HepG2 (cell line): ENCODE results near the gene STMN3. TPM values are rescaled to one million over a fixed set of nuclear protein-coding genes. Genes with fewer than 3 reads are reported as not detected.
A peak's percentile ranks its signal among the peaks of the same experiment; 100 is the strongest.

Experiments
- ATAC-seq: fragments of 200-7000 bp; cut with Tn5 transposase; 3 replicates; pipeline ENCODE4 v1.9.1; 2020; ENCODE audit warnings: mild to moderate bottlenecking, moderate library complexity
- BruUV-seq: library from RNA; stranded (reverse); fragments of 400-500 nt; replicated peaks from 2 replicates; lab custom pipeline; 2021; lab: Mats Ljungman, UMichigan
- CTCF ChIA-PET: fragments of 300-600 bp; formaldehyde crosslinking; extraction: SDS; loops from one replicate; lab custom pipeline; 2021; ENCODE audit warnings: low total read pairs, inconsistent platforms, low intra/inter-chr PET ratio; lab: Yijun Ruan, JAX
- POLR2A ChIA-PET: fragments of 350-600 bp; sonication (Branson Sonifier 250); formaldehyde crosslinking; loops from one replicate; lab custom pipeline; 2020; ENCODE audit warnings: antibody characterized with exemption, inconsistent platforms; lab: Yijun Ruan, JAX
- DNase-seq: peaks from one replicate; pipeline ENCODE4 v3.0.0-alpha.2; 2015; ENCODE audit warnings: low spot score
- FAIRE-seq: peaks from 3 replicates; lab custom pipeline; 2011; peaks lifted over from hg19 to GRCh38; lab: Jason Lieb, UNC
- H2AFZ ChIP-seq: one replicate; pipeline ENCODE4 v1.6.1; 2011; ENCODE audit warnings: low read length, inconsistent platforms
- H3K27ac ChIP-seq: fragments of 300-600 bp; 3 replicates; pipeline ENCODE4 v1.8.0; 2011; ENCODE audit warnings: mixed run types, mild to moderate bottlenecking, mixed read lengths, low read length, inconsistent platforms; ENCODE audit not compliant: insufficient read depth; ENCODE audit errors: extremely low read length
- H3K27me3 ChIP-seq, 2 experiments: fragments of 200-600 bp in 1 of 2; 2 replicates in 1 of 2; 3 replicates in 1 of 2; pipeline versions ENCODE4 v1.6.0 to v1.8.0; 2011; ENCODE audit warnings: low read length in 2 of 2, mild to moderate bottlenecking in 2 of 2, moderate library complexity in 2 of 2, inconsistent platforms in 1 of 2; ENCODE audit not compliant: insufficient read depth in 2 of 2, control insufficient read depth in 1 of 2
- H3K36me3 ChIP-seq, 2 experiments: fragments of 200-600 bp in 1 of 2; replicated peaks in 1 of 2; 2 replicates in 1 of 2; 3 replicates in 1 of 2; pipeline versions ENCODE4 v1.5.1 to v1.8.0; 2011; ENCODE audit warnings: low read length in 2 of 2, inconsistent platforms in 1 of 2; ENCODE audit not compliant: insufficient read depth in 2 of 2, control insufficient read depth in 1 of 2
- H3K4me1 ChIP-seq: 2 replicates; pipeline ENCODE4 v1.5.1; 2012; ENCODE audit warnings: low read length, inconsistent platforms; ENCODE audit not compliant: insufficient read depth
- H3K4me2 ChIP-seq: 2 replicates; pipeline ENCODE4 v1.6.0; 2011; ENCODE audit warnings: low read depth, low read length, inconsistent platforms
- H3K4me3 ChIP-seq, 3 experiments: fragments of 200-600 bp in 1 of 3; sonication (generic), shearing (Covaris generic) in 1 of 3; replicated peaks in 1 of 3; 2 replicates each; pipeline ENCODE4 v1.5.1; 2011 to 2016; ENCODE audit warnings: low read length in 3 of 3, inconsistent platforms in 2 of 3, low read depth in 2 of 3, mild to moderate bottlenecking in 2 of 3, control low read depth in 1 of 3, mixed read lengths in 1 of 3; ENCODE audit not compliant: insufficient read depth in 1 of 3
- H3K79me2 ChIP-seq: one replicate; pipeline ENCODE4 v1.6.1; 2011; ENCODE audit warnings: low read length, inconsistent platforms; ENCODE audit not compliant: insufficient read depth
- H3K9ac ChIP-seq: 2 replicates; pipeline ENCODE4 v1.6.0; 2011; ENCODE audit warnings: mild to moderate bottlenecking, low read depth, low read length, inconsistent platforms; ENCODE audit not compliant: insufficient read depth
- H3K9me3 ChIP-seq: 2 replicates; pipeline ENCODE4 v1.5.1; 2012; ENCODE audit warnings: mild to moderate bottlenecking, low read length
- H4K20me1 ChIP-seq: 2 replicates; pipeline ENCODE4 v1.6.0; 2011; ENCODE audit warnings: inconsistent platforms, mild to moderate bottlenecking, low read length, moderate library complexity; ENCODE audit not compliant: insufficient read depth
- AGO1 ChIP-seq: fragments of 200-400 bp; formaldehyde crosslinking; IDR thresholded peaks from 2 replicates; pipeline ENCODE4 v1.6.1; 2017; ENCODE audit warnings: mild to moderate bottlenecking, low read depth, low read length, moderate library complexity; ENCODE audit not compliant: poor library complexity, severe bottlenecking
- AGO2 ChIP-seq: fragments of 200-400 bp; formaldehyde crosslinking; optimal IDR thresholded peaks from 2 replicates; pipeline ENCODE3; 2017; ENCODE audit warnings: mild to moderate bottlenecking, low read depth, low read length, moderate library complexity
- AKAP8 ChIP-seq: sonication (generic); formaldehyde crosslinking; IDR thresholded peaks from 2 replicates; pipeline ENCODE4 v1.5.1; 2020; ENCODE audit warnings: mild to moderate bottlenecking, missing genetic modification reagents
- HNRNPK ChIP-seq: fragments of 200-400 bp; formaldehyde crosslinking; IDR thresholded peaks from 2 replicates; pipeline ENCODE4 v1.6.1; 2018; ENCODE audit warnings: low read length, low read depth, moderate library complexity, mild to moderate bottlenecking; ENCODE audit not compliant: poor library complexity, severe bottlenecking
- HNRNPLL ChIP-seq: fragments of 200-400 bp; formaldehyde crosslinking; IDR thresholded peaks from 2 replicates; pipeline ENCODE4 v1.6.1; 2017; ENCODE audit warnings: mild to moderate bottlenecking, low read depth, low read length; ENCODE audit not compliant: poor library complexity, severe bottlenecking
- KDM4B ChIP-seq: sonication (generic); formaldehyde crosslinking; IDR thresholded peaks from 2 replicates; pipeline ENCODE4 v1.4.0; 2020; ENCODE audit warnings: missing genetic modification reagents
- MTA3 ChIP-seq: sonication (generic); formaldehyde crosslinking; IDR thresholded peaks from 2 replicates; pipeline ENCODE4 v1.4.0; 2020; ENCODE audit warnings: missing genetic modification reagents
- NFRKB ChIP-seq: fragments of 450-650 bp; IDR thresholded peaks from 2 replicates; pipeline ENCODE4 v1.6.1; 2017
- POLR2A ChIP-seq, 2 experiments: IDR thresholded peaks; 2 replicates each; pipeline ENCODE4 v1.6.1; 2011; ENCODE audit warnings: low read depth in 2 of 2, low read length in 2 of 2, mild to moderate bottlenecking in 1 of 2, moderate library complexity in 1 of 2; ENCODE audit not compliant: insufficient read depth in 1 of 2
- PTBP1 ChIP-seq: fragments of 200-400 bp; formaldehyde crosslinking; IDR thresholded peaks from 2 replicates; pipeline ENCODE4 v1.6.1; 2018; ENCODE audit warnings: low read length, low read depth; ENCODE audit not compliant: poor library complexity, severe bottlenecking
- RCOR2 ChIP-seq: IDR thresholded peaks from 2 replicates; pipeline ENCODE4 v1.6.1; 2016; ENCODE audit warnings: missing biosample characterization, missing genetic modification reagents
- SRSF1 ChIP-seq: fragments of 200-400 bp; formaldehyde crosslinking; optimal IDR thresholded peaks from 2 replicates; pipeline ENCODE3; 2017; ENCODE audit warnings: mild to moderate bottlenecking, low read depth, low read length, moderate library complexity
- TARDBP ChIP-seq: sonication (generic); formaldehyde crosslinking; IDR thresholded peaks from 2 replicates; pipeline ENCODE4 v1.8.0; 2022; ENCODE audit warnings: mild to moderate bottlenecking, missing genetic modification reagents
- ZNF232 ChIP-seq: sonication (generic); formaldehyde crosslinking; IDR thresholded peaks from 2 replicates; pipeline ENCODE4 v1.4.0; 2020; ENCODE audit warnings: missing genetic modification reagents, borderline replicate concordance
- ZNF543 ChIP-seq: sonication (generic); formaldehyde crosslinking; IDR thresholded peaks from 2 replicates; pipeline ENCODE4 v1.4.0; 2020; ENCODE audit warnings: mild to moderate bottlenecking, missing genetic modification reagents
- ZNF557 ChIP-seq: sonication (generic); formaldehyde crosslinking; IDR thresholded peaks from 2 replicates; pipeline ENCODE4 v1.4.0; 2020; ENCODE audit warnings: missing genetic modification reagents
- ZNF674 ChIP-seq: sonication (generic); formaldehyde crosslinking; IDR thresholded peaks from 2 replicates; pipeline ENCODE4 v1.5.0; 2020; ENCODE audit warnings: low read depth, mild to moderate bottlenecking, missing genetic modification reagents
- ZNF720 ChIP-seq: sonication (generic); formaldehyde crosslinking; IDR thresholded peaks from 2 replicates; pipeline ENCODE4 v1.4.0; 2020; ENCODE audit warnings: missing genetic modification reagents
- ZNF768 ChIP-seq: sonication (generic); formaldehyde crosslinking; IDR thresholded peaks from 2 replicates; pipeline ENCODE4 v1.4.0; 2020; ENCODE audit warnings: missing genetic modification reagents
- WGBS: methylation state at CpG from one replicate; pipeline ENCODE4 v1.1.6; 2017; ENCODE audit warnings: low lambda C conversion rate; 5-methylcytosine and 5-hydroxymethylcytosine counted together
- in situ Hi-C: cut with HindIII; loops from 2 replicates; pipeline ENCODE4 v1.10.0; 2017; ENCODE audit warnings: low pct_unique_long_range_greater_than_20kb; ENCODE audit not compliant: extremely low pct_ligation_motif_present
- intact Hi-C: fragments of 100-400 bp; cut with micrococcal nuclease; formaldehyde crosslinking; loops from one replicate; pipeline ENCODE4 v1.10.0; 2022; ENCODE audit not compliant: unreplicated experiment
- polyA plus RNA-seq, 8 experiments: library from polyadenylated mRNA; depleted of rRNA in 3 of 8; stranded (reverse) in 7 of 8; unstranded in 1 of 8; fragments of >200 nt; fragmentation: Illumina TruSeq in 4 of 8; extraction: Trizol in 4 of 8; gene quantifications; 2 replicates each; pipeline versions ENCODE4 v1.2.1 to v1.2.3, GENCODE V29; 2011 to 2016; ENCODE audit warnings: low read depth in 4 of 8, missing spikeins in 1 of 8, mixed read lengths in 1 of 8; ENCODE audit not compliant: insufficient read depth in 1 of 8
- total RNA-seq, 5 experiments: library from RNA; depleted of rRNA; stranded (reverse); fragments of >200 nt; fragmentation: Illumina TruSeq; extraction: Trizol; gene quantifications; 2 replicates each; pipeline ENCODE4 v1.2.3, GENCODE V29; 2016; ENCODE audit warnings: low read depth in 1 of 5
- TF ChIP-seq, protein P1 (sequence below), 2 experiments: sonication (generic) in 1 of 2; formaldehyde crosslinking in 1 of 2; IDR thresholded peaks; 2 replicates each; pipeline versions ENCODE4 v1.5.1 to v1.6.1; 2011 to 2020; ENCODE audit warnings: borderline replicate concordance in 1 of 2, low read depth in 1 of 2, low read length in 1 of 2, mild to moderate bottlenecking in 1 of 2, missing genetic modification reagents in 1 of 2, moderate library complexity in 1 of 2
- TF ChIP-seq, protein P2 (sequence below): sonication (generic); formaldehyde crosslinking; IDR thresholded peaks from 2 replicates; pipeline ENCODE4 v1.4.0; 2020; ENCODE audit warnings: missing genetic modification reagents

Gene STMN3
- total and polyA plus RNA-seq, 2 of the 13 experiments (the other 11 are each of a cell fraction or from before 2014, with no cell fraction given), result 21.0 to 48.3 TPM

DNA sequence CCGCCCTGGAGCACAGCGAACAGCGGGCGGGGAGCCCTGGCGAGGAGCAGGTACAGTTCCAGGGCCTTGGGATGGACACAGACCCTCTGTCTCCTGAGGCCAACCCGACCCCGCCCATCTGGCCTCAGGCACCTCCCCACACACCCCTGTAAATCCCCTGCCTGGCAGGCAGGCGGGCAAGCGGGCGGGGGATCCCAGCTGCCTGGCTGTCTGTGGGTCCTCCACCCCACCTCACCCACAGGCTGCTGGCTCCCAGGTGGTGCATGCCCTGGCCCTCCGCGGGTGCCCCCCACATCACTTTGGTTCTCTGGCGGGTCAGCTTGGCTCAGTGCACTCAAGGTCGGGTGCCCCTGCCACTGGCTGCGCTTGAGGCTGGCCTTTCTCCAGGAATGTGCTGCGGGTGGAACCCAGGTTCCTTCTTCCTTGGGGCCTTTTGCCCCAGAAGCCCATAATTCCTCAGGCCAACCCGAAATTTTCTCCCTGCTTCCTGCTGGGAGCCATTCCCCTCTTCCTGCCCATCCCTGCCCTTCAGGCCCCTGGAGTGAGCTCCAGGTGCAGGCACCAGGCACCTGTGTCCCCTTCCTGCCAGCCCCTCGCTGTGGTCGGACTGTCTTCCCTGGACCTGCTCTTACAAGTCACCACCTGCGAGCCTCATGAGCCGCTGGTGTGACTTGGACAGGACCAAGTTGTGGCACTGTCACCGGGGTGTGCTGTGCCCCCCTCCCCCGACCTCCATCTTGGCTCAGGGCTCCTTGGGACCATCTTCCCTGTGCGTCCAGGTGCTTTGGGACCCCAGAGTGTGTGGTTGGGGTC lies 37.9 kb upstream of the STMN3 start:
- no TSS peak for BruUV-seq
- no peaks in the 10 kb centered on the region for H3K27me3 ChIP-seq
- peaks cover 3% of the 10 kb centered on the region; the same call in 1 of the 2 replicates for H3K4me1 ChIP-seq
- in situ Hi-C loops, result no loop called here
- peaks cover 3 to 4% of the 10 kb centered on the region in 2 experiments; a peak in 3 of 5 replicates for H3K36me3 ChIP-seq
- no peak overlapping the region for H2AFZ ChIP-seq
- no peaks in the 10 kb centered on the region for H3K79me2 ChIP-seq
- DNase-seq (no peak), ATAC-seq (no peak), FAIRE-seq (no peak)
- H3K4me3 ChIP-seq, result no peak overlapping the region
- WGBS, result 91% methylated on average over 19 of the region's 24 CpGs
- H3K9me3 ChIP-seq, result no peaks in the 10 kb centered on the region
- ChIA-PET POLR2A (no interaction called here), CTCF (no interaction called here)
- H3K4me2 ChIP-seq, result no peak overlapping the region
- H4K20me1 ChIP-seq, result no peaks in the 10 kb centered on the region; the same call in 1 of the 2 replicates
- intact Hi-C loops, result no loop called here
- H3K9ac ChIP-seq, result no peak overlapping the region
- H3K27ac ChIP-seq, result no peak overlapping the region
- TF ChIP-seq HNRNPK (no peak), AGO1 (peak; percentile 93), RCOR2 (CRISPR knock-in tag) (no peak), AGO2 (peak; percentile 80), AKAP8 (CRISPR knock-in tag) (no peak), NFRKB (no peak), KDM4B (CRISPR knock-in tag) (no peak), MTA3 (no peak), TARDBP (CRISPR knock-in tag) (no peak), HNRNPLL (peak; percentile 23), ZNF543 (CRISPR knock-in tag) (no peak), ZNF674 (CRISPR knock-in tag) (no peak), POLR2A (IDR thresholded peaks at IDR 0.05; ENCODE audit: insufficient read depth in 1 of 2, low read depth in 2 of 2, low read length in 2 of 2) (peak in 1 of 2 experiments; percentile 11; a peak in 1 of 4 replicates), PTBP1 (no peak), ZNF720 (no peak), ZNF768 (CRISPR knock-in tag) (no peak), SRSF1 (no peak), ZNF232 (CRISPR knock-in tag) (no peak), ZNF557 (CRISPR knock-in tag) (no peak)
- TF ChIP-seq, protein P1, sequence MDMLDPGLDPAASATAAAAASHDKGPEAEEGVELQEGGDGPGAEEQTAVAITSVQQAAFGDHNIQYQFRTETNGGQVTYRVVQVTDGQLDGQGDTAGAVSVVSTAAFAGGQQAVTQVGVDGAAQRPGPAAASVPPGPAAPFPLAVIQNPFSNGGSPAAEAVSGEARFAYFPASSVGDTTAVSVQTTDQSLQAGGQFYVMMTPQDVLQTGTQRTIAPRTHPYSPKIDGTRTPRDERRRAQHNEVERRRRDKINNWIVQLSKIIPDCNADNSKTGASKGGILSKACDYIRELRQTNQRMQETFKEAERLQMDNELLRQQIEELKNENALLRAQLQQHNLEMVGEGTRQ (IDR thresholded peaks at IDR 0.05; ENCODE audit: low read depth, low read length), result no peak
- TF ChIP-seq, protein P1 (CRISPR knock-in tag; IDR thresholded peaks at IDR 0.05; ENCODE audit: borderline replicate concordance), result no peak
- TF ChIP-seq, protein P2, sequence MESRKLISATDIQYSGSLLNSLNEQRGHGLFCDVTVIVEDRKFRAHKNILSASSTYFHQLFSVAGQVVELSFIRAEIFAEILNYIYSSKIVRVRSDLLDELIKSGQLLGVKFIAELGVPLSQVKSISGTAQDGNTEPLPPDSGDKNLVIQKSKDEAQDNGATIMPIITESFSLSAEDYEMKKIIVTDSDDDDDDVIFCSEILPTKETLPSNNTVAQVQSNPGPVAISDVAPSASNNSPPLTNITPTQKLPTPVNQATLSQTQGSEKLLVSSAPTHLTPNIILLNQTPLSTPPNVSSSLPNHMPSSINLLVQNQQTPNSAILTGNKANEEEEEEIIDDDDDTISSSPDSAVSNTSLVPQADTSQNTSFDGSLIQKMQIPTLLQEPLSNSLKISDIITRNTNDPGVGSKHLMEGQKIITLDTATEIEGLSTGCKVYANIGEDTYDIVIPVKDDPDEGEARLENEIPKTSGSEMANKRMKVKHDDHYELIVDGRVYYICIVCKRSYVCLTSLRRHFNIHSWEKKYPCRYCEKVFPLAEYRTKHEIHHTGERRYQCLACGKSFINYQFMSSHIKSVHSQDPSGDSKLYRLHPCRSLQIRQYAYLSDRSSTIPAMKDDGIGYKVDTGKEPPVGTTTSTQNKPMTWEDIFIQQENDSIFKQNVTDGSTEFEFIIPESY (CRISPR knock-in tag), result peak; percentile 28; the same call in 1 of the 2 replicates
